HG02970 (cell line): Measurements from ENCODE around the gene FHAD1.

Experiments
- ATAC-seq: cut with Tn5 transposase; IDR thresholded peaks from one replicate; pipeline ENCODE4 v1.9.1; 2021; ENCODE audit warnings: mild to moderate bottlenecking, moderate library complexity, moderate number of reproducible peaks; ENCODE audit not compliant: unreplicated experiment, low FRiP score

FHAD1 gene

GRCh38 chr1:15323989-15324868 lies 77.2 kb downstream of the FHAD1 start:
- no peak for ATAC-seq

- no peak for ATAC-seq
Observed at GRCh38 chr1:15324869-15325335, 77.9 kb downstream of the FHAD1 start.

DNA sequence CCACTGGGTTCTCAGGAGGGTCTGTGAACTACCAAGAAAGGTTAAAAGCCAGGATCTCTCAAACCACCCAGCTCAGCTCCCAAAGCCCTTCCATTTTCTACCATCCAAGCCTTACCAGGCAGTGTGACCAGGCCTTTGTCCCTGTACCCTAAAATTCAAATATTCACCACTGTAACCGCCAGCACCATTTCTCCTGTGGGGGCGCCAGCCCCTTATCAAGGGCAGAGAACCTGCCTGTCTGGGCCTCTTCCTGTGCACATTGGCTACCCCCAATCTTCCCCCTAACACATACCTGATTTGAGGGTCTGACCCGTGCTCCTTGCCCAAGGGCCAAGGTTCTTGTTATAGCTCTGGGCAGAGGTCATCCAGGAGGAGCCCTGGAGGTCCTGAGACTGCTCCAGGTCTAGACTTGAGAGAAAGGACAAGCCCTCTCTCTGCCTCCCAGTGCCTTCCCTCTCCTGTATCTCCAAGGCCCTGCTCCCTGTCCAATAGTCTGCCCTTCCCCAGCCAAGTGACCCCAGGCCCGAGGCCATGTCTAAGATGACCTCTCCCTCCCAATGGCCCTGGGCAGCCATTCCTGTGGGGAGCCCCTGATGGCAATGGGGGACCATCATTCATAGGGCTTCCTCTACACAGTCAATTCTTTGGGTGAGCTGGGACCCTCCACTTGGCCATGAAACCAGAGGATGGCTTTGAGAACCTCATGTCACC lies 78.5 kb downstream of the FHAD1 start:
- ATAC-seq, result no peak

- ATAC-seq, result no peak
Observed at GRCh38 chr1:15326691-15327588, 79.9 kb downstream of the FHAD1 start.

DNA sequence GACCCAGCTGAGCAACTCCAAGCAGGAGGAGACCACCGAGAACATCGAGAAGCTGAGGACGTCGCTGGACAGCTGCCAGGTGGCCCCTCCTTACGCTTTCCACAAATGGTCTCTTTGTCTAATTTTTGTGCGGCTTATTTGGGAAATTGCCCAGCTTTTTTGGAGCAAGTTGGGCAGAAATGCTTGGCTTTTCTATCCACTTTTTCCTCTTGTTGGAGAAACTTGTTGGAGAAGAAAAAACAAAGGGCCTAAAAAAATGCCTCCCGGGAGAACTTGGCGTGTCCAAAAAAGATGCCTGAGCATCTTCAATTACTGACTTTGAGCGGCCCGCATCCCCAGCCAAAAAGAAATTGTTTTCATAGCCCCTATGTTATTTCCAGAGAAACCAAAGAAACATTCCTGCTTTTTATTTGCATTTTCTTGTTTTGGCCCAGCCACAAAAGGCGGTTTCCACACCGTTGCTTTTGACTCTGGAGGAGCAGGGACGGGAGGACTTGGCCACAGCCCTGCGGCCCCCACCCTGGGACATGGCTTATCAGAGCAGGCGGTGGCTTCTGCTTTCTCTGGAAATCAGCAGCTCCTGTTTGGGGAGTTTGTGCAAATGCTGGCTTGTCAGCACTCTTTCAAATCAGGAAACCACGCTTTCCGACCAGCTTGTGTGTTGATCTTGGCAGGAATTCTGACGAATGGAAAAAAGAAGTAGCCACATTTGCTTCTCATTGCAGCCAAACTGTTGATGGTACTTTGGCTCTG lies 81.5 kb downstream of the FHAD1 start:
- no peak for ATAC-seq

- ATAC-seq, result no peak
Observed at GRCh38 chr1:15329104-15329820, 82.2 kb downstream of the FHAD1 start.

- ATAC-seq, result no peak
Observed at GRCh38 chr1:15330028-15330427, 83.0 kb downstream of the FHAD1 start.

DNA sequence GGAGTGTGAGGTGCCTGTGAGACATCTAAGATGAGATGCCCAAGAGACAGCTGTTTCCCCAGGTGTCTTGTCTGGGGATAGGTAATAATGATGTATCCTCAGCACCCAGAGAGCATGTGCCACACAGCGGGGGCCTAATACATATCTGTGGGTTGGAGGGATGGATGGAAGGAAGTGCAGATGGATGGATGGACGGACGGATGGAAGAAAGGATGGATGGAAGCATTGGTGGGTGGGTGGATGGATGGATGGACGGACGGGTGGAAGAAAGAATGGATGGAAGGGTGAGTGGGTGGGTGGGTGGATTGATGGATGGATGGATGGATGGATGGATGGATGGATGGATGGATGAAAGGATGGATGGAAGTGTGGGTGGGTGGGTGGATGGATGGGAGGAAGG lies 84.2 kb downstream of the FHAD1 start:
- ATAC-seq, result no peak

GRCh38 chr1:15331734-15332133 lies 84.7 kb downstream of the FHAD1 start:
- no peak for ATAC-seq

GRCh38 chr1:15332525-15332924 lies 85.5 kb downstream of the FHAD1 start:
- no peak for ATAC-seq

DNA sequence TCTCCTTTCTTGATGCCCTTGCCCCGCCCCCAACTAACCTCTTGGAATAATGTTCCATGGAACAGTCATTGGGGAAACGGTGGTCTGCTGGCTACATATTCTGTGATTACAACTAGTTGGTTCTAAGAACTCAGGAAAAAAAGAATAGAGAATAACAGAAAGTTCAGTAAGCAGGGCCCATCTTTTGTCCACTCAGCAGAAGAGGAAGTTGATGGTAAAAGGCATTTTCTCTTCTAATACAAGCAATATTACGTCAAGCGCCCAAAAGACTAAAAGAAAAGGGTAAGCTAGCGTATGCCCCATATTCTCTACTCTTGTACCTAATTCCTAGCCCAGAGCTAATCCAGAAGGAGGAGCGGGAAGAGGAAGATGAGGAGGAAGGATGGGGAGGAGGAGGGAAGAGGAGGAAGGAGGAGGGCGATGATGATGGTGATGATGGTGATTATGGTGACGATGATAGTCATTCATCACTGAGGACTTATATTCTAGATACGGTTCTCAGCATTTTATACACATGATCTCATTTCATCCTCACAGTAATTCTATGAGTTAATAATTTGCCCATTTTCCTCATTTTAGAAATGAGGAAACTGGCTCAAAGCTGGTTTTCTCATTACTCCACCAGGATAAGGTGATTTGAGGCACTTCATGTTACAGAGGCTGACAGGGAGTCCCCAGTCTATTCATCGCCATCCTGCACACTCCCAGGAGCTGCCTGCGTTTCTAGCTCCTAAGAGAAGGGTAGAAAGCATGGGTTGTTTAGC lies 86.1 kb downstream of the FHAD1 start:
- ATAC-seq, result no peak

DNA sequence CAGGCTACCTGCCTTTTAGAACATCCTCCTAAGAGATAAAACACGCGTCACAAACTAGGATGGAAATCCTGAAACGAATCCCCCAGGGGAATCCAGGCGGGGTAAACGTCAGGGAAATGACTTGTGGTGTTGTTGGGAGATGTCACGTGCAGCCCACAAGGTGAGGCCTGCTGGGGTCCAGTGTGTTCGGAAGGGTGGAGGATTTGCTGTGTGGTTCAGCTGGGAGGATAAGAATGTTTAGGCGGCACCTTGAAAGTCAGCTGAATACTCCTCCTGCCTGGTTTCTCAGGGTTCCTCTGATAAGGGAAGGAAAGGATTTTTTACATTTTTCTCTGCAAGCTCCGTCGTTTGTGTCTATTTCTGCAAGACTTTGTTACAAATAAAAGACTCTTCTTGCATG lies 88.0 kb downstream of the FHAD1 start:
- no peak for ATAC-seq

- no peak for ATAC-seq
Observed at GRCh38 chr1:15336866-15337265, 89.8 kb downstream of the FHAD1 start.

DNA sequence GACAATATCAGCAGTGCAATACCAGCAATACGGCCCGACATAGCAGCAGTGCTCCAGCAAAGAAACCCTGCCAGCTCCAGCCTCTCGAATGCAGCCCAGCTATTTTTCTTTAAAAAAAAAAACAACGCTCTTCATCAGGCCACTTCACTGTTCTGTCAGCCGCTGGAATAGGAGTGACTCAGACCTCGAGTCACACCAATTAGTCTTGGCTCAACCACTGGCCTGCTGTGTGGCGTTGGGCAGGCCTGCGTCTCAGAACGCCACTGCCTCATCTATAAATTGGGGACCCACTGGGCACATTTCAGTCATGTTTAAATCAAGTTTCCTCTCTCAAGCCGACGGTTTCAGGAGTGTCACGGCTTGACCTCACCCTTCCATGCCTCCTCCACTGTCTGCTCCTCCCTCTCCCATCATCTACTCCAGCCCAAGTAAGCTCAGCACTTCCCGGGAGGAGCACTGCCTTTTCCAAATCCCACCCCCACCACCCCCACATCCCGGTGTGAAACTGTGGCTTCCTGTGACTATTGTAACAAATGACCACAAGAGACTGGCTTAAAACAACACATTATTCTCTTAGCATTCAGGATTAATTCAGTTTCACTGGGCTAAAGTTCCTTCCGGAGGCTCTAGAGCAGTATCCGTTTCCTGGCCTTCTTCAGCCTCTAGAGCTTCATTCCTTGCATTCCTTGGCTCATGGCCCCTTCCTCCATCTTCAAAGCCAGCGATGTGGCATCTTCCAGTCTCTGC lies 90.8 kb downstream of the FHAD1 start:
- no peak for ATAC-seq

- ATAC-seq, result no peak
Observed at GRCh38 chr1:15339570-15339969, 92.5 kb downstream of the FHAD1 start.

GRCh38 chr1:15341228-15341627 lies 94.2 kb downstream of the FHAD1 start:
- ATAC-seq, result no peak

GRCh38 chr1:15341634-15342407 lies 94.8 kb downstream of the FHAD1 start:
- no peak for ATAC-seq
